ENCODE measurements around the gene ITPKC.

Gene ITPKC

DNA sequence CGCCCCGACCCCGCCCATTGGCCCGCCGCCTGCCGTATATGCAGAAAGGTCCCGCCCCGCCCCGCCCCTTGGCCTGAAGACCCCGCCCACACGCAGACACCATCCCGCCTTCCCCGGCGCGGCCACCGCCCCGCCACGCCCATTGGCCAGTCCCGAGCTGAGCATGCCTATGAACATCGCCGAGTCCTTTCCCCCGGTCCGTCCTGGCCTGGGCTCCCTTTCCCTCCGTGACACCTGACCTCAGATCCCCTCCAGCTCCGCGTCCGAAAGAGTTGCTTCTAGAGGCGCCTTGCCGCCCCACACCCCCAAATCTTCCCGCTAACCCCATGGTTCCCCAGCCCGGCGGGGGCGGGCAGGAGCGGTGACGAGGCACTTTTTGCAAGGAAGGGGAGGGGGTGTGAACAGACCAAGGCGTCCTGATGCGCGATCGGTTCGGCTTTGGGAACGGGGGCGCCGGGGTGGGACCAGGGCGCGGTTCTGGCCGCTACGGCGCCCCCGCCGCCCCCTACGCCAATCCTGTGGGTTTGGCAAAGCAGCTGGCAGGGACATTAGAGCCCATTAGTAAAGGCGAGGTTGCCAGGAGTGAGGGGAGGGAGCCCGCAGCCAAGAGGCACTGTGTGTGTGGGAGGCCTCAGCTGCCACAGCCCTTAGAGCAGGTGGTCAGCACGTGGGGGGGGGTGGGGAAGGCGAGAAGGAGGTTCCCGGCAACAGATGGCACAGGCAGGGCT, 26.1 kb upstream of the ITPKC start:
- DNase-seq, result peak; percentile 75

DNA sequence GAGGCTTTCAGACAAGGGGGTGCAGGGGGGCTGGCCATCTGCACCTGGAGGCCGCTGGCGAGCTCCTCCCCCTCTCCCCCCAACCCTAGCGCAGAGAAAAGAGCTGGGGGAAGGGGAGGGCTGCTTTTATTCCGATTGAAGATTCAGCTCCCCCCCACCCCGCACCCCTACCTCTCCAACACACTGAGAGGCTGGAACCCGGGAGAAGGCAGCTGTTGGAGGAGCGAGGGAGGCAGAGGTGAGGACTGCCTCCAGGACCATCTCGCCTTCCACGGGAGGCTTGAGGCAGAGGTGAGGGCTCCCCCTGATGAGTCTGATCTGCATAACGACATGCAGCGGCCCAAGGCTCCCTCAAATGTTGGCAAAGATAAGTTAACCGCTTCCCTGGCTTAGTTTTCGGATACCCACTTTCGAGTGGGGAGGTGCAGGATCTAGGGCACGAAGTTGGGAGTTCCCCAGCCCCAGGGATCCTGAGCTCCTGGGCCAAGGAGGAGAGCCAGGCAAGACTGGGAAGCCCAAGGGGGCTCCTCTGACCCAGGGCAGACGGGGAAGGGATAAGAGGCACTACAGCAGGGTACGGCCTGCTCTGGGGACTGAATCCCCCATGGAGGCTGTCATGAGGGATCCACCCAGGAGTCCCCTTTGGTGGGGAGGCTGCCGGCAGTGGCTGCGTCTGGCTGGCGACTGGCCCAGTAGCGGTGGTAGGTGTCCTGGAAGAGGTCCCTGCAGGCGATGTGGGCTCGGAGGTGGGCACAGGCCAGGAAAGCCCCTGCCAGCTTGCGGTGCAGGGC, 25.3 kb upstream of the ITPKC start:
- no peak for DNase-seq

DNA sequence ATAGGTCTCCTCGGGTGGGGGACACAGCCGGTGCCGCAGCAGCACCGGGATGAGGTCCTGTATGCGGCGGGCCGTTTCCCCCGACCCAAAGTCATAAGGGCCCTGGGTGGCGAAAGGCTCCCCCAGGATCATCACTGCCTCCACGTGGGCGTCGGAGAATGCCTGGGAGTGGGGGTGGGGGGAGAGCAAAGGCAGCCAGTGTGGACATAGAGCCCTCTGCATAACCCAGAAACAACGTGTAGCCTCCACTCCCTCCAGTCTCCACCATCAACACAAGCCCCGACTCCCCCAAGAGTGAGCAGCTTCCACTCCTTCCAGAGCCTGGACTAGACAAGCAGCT, 24.7 kb upstream of the ITPKC start:
- no peak for DNase-seq

DNA sequence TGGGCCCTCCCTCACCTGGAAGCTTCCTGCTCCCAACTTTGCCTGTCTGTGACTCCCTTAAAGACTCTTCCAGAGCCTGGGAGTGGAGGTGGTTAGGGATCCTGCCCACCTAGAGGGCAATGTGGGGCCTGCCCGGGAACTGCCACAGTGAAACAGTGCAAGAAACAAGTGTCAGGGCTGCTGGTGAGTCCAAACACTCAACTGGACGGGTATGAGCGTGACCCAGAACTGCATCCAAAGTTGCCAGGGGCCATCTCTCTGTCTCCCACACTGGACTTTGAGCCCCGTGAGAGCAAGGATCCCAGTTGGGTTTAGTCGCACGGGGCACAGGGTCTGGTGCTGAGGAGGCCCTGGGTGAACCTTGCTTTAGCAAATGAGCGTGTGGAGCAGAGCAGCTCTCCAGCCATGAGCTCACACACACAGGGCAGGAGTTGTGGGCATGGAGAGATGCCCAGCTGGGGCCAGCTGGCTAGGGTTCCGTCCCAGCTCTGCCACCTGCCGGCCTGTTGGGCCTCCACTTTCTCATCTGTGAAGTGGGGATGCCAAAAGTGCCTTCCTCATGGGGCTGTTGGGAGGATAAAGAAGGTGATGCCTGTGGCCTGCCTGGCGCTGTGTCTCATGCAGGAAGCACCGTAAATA, 23.6 kb upstream of the ITPKC start:
- DNase-seq, result no peak

DNA sequence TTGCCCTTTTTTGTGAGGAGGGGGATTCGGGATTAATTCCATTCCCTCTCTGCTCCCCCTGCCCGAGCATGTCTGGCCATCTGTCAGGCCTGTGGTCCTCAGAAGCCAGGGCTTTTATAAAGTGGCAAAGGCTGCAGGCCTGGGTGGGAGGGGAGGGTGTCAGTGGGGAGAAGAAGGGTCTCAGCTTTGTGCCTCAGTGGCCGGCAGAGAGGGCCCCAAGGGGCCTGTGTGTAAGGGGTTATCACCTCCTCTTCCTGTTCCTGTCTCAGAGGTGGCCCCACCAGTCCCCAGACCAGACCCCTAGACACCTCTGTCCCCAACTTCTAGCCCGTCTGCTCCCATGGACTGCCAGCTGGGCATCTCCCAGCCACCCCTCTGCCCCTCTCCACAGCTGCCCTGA, 23.0 kb upstream of the ITPKC start:
- DNase-seq, result no peak

DNA sequence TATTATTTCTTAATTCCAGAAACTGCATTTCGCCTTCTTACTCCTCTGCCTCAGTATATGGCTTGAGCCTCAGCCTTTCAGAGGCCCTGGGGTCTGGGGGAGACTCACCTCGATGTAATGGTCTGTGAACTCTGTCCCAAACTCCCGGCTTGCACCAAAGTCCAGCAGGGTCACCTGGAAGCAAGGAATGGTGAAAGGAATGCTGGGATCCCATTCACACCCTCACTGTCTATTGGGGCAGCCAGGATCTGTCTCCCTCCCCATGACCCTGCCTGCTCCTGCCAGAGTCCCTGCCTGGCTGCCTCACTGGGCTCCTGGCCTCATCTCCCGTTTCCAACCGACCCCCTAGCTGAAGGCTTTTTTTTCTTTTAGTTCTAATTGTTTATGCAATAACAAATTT, 21.0 kb upstream of the ITPKC start:
- DNase-seq, result no peak

DNA sequence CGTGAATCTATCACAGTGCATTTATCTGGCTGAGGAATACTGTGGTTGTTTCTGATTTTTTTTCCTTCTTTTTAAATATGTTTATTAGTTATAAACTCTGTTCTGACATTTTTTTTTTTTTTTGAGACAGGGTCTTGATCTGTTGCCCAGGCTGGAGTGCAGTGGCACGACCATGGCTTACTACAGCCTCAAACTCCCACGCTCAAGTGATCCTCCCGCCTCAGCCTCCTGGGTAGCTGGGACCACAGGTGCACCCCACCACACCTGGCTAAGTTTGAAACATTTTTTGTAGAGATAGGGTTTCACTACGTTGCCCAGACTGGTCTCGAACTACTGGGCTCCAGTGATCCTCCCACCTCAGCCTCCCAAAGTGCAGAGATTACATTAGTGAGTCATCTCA, 19.9 kb upstream of the ITPKC start:
- no peak for DNase-seq

DNA sequence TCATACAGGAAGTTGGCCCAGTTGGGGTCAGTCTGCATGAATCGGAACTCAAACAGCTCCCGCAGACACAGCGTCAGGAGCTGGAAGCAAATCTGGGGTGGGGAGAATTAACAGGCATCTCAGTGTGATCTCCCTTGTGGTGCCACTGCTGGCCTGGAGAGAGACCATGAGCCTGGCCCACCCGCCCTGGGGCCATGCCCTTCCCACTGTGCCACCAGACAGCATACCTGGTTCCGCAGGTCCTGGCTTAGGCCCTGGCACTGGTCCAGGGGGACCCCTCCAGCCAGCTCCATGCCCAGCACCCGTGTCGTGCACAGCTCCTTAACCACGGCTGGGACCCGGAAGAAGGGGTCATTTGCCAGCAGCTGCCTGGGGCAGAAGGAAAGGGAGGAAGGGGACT, 16.8 kb upstream of the ITPKC start:
- no peak for DNase-seq

DNA sequence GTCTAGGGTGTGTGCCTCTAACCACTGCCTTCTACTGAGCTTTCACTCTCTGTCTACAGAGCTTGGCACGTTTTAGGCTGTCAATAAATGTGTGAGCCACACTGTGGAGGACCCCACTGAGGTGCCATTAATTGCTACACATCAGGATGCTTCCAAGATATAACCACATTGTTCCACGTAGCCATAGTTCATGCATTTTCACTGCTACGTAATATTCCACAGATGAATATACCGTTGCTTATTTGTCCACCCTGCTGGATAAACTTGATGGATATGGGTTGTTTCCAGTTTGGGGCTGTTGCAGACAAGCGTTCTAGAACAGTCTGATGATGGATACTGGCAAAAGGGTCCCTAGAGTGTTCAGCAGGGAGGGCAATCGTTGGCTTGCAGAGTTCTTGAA, 15.2 kb upstream of the ITPKC start:
- no peak for DNase-seq

DNA sequence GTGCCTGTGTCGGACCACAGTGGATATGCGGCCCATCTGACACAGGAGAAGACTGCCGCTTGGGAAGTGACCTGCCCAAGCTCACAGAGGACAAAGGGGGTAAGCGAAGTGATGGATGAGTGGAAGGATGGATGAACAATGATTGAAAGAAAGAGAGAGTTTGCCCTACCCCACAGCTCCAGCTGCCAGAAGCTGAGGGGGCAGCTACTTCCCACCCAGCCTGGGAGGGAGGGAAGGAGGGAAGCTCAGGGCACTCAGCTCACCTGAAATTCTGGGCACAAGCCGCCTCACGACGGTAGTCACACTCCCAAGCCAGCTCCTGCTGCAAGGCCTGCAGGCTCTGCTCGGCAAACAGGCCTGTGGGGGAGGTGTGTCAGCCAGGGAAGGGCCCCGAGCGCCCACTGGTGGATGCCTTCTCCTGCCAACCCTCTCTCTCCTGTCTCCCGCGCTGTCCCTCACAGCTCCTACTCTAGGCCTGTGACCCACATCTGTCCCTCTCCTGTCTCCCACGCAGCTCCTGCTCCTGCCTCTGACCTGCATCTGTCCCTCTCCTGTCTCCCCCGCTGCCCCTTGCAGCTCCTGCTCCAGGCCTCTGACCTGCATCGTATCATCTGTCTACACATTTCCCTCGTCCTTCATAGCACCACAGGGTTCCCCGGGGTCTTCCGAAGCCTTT, 14.4 kb upstream of the ITPKC start:
- no peak for DNase-seq

DNA sequence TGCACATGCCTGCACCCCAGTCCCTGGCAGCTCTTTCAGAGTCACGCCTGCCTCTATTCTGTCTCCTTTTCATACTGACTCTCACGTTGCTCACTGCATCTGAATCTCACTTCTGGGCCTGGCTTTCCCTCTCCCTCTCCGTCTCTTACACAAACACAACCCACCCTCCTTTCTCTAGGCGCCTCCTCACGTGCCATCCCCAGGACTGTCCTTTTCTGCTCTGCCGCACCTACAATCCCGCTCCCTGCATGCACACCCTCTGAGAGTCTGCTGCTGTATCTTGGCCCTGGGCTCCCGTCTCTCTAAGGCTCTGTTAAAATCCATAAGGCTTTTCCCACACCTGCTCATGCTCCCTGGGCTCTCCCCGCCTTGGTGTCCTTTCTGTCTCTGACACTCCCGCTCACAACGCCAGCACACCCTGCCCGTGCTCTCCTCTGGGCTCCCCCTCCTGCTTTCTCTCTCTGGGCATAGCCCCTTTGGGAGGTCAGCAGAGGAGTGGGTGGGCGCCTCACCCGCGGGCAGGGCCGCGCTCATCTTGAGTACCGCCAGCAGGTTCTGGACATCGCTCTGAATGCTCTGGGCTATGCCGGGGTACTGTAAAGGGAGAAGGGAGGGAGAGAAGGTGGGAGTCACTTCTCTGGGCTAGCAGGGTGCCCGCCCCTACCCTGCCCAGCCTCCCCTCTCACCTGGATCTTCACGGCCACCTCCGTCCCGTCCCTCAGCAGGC, 13.7 kb upstream of the ITPKC start:
- no peak for DNase-seq

DNA sequence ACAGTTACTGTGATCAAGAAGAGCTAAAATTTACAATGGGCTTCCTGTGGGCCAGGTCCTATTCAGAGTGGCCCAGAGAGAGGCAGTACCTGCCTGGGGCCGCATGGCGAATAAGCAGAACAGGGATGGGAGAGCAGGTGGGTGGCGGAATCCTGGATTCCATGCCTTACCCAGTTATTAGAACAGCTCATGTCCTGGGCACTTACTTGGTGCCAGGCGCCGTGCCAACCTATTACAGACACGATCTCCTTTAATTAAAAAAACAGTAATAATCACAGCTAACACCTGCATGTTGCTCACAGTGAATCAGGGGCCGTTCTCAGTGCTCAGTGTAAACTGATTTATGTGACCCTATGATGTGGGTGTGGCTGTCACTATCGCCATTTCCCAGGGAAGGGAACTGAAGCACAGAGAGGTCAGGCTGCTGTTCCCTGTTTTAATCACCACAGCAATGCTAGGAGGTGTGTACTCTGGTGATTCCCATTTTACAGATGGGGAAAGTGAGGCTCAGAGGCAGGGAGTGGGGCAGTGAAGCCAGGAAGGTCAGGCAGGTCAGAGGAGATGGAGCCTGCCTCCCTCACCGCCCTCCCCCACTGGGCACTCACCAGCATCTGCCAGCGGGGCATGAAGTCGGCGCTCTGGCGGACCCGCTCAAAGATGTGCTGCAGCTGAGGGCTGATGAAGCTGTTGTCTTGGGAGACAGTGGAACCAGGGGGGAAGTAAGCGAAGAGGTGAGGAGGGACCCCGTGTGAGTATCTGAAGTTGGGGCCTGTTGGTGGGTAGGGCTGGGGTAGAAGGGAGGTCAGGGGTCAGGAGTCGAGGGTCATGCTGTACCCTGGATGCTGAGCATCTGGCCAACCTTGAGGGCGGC, 12.2 kb upstream of the ITPKC start:
- DNase-seq, result no peak

DNA sequence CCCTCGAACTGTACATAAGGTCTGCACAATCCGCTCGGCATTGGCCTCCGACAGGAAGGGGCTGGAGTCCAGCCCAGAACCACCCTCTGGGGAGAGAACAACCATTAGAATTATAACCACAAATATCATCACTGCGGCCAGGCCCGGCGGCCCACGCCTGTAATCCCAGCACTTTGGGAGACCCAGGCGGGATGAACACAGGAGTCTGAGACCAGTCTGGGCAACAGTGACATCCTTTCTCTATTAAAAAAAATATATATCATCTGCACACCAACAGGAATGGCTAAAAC, 11.6 kb upstream of the ITPKC start:
- DNase-seq, result no peak

DNA sequence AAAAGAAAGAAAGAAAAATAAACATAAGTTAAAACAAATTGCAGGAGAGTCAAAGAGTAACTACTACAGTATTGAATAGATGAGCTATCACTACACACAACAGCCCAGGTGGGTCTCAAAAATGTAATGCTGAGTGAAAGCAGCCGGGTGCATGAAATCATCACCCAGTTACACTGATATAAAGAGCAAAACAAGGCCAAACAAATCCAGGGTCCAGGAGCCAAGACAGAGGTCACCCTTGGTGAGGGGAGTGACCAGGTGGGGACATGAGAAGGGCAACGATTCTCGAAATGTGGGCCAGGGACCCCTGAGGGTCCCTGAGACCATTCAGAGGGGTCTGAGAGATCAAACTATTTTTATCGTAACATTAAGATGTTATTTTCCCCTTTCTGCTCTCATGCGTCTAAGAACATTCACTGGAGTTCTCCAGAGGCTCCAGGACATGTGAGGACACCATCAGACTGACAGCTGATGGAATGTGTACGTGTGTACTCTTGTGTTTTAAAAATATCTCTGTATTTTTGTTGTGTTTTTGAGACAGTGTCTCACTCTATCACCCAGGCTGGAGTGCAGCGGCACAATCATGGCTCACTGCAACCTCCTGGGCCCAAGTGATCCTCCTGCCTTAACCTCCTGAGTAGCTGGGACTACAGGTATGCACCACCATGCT, 10.8 kb upstream of the ITPKC start:
- no peak for DNase-seq

DNA sequence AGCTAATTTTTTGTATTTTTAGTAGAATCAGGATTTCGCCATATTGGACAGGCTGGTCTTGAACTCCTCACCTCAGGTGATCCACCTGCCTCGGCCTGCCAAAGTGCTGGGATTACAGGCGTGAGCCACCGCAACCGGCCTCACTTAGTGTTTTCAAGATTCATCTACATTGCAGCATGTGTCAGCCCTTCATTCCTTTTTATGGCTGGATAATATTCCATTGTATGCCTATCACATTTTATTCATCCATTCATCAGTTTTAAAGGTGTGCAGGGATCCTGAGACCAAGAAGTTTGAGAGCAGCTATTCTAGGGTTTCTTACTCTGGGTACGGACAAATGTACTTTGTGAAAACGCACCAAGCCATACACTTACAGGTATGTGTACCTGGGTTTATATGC, 9.3 kb upstream of the ITPKC start:
- no peak for DNase-seq

DNA sequence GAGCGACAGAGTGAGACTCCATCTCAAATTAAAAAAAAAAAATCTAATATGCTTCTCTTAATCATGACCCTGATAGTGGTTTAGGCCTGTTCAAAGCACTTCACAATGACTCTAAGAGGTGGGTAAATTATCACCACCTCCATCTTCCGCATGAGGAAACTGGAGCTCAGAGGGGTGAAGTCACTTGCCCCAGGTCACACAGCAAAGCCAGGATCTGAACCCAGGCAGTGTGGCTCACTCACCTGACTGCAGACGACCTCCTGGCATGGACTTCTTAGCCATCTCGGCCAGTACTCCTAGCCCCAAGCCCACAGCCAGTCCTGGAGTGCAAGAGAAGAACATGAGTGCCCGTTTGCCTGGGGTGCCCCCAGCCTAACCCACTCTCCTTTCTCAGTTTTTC, 7.1 kb upstream of the ITPKC start:
- DNase-seq, result no peak

DNA sequence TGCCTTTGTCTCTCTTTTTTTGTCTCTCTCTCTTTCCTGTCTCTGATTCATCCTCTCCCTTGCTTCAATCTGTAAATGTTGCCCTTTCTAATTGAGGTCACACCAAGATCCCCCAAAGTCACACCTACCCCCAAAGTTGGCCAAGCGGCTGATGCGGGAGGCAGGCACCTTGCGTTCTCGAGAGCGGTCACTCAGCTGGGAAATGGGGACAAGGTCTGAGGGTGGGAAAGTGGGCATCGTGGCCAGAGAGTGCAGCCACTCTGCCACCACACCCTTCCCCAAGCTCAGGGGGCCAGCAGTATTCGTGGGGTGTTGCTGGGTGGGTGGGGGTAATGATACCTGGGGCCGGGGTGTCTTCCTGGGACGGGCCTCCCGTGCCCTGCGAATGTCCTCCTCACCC, 3.0 kb upstream of the ITPKC start:
- DNase-seq, result no peak

DNA sequence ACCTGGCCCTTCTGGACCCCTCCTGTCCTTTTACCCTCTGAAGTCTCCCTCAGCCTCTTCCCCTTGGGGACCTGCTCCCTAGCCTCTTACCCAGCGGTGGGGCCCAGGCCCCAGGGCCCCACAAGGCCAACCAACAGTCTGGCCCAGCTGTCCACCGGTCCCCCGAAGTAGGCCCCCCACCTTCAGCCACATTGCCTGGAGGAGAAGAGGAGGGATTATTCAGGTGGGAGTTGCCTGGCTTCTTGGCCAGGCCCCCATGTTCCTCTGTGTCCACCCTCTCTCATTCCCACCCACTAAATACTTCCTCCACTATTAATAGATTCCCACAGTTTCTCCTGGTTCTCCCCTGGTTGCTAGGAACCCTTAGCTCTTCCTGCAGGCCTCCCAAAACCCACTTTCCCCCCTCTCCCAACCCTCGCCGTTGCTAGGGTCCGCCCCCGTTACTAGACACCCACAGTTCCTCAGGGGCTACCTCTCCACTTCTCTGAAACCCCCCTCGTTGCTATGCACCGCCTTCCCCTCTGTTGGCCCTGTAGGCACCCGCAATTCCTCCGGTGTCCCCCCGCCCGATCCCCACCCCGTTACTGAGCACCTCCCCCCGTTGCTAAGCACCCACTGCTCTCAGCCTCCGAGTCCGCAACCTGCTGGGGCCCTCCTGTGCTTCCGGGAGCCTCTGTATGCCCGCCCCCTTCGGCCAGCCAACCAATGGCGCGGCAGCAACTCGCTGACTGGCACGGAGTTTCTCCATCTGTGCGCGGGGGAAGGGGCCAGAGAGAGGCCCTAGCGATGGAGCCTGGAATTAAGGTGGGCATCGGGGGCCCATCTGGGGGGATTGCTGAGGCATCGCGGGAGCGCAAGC, 2.2 kb upstream of the ITPKC start:
- DNase-seq, result peak; percentile 93

DNA sequence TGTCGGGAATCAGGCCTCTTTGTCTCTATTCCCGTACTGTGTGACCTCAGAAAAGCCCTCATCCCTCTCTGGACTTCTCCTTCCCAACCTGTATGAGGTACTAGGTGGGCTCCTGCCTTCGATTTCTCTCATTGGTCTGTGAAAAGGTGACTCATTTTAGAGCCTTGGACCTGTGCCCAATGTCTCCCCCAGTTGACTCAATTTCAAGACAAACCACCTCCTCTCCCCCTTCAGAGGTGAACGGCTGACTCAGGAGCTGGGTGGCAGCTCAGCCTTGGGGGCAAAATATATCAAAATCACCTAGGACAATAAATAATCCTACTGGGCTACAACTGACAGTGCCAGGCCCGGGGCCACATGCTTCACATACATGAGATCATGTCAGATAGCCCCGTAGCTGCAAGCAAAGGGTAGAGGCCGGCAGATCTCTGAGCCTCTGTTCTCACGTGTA, 856 bp upstream of the ITPKC start:
- peak; percentile 21 for DNase-seq

DNA sequence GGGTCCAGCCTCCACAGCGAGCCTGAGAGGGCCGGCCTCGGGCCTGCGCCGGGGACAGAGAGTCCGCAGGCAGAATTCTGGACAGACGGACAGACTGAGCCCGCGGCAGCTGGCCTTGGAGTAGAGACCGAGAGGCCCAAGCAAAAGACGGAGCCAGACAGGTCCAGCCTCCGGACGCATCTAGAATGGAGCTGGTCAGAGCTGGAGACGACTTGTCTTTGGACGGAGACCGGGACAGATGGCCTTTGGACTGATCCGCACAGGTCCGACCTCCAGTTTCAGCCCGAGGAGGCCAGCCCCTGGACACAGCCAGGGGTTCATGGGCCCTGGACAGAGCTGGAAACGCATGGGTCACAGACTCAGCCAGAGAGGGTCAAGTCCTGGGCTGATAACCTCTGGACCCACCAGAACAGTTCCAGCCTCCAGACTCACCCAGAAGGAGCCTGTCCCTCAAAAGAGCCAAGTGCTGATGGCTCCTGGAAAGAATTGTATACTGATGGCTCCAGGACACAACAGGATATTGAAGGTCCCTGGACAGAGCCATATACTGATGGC, 490 bp downstream of the ITPKC start:
- no peak for DNase-seq

All from central memory CD4-positive, alpha-beta T cell (primary cell).